Measurements from ENCODE around the gene NRSN2. TPM values are rescaled to one million over a fixed set of nuclear protein-coding genes. Genes with fewer than 3 reads are reported as not detected.
A peak's percentile ranks its signal among the peaks of the same experiment; 100 is the strongest.
"Not testable (repeated sequence)": the region's sequence is repeated elsewhere in the genome, so short reads cannot be mapped to it uniquely, and the experiment has no call there.

Gene NRSN2
- total RNA-seq, 1 donor from 2014 or later: 38.2 TPM

- DNase-seq (ENCODE audit: low read depth): peak; percentile 45
These were observed 6.3 kb downstream of the NRSN2 start for GRCh38 chr20:353166-353565.

DNA sequence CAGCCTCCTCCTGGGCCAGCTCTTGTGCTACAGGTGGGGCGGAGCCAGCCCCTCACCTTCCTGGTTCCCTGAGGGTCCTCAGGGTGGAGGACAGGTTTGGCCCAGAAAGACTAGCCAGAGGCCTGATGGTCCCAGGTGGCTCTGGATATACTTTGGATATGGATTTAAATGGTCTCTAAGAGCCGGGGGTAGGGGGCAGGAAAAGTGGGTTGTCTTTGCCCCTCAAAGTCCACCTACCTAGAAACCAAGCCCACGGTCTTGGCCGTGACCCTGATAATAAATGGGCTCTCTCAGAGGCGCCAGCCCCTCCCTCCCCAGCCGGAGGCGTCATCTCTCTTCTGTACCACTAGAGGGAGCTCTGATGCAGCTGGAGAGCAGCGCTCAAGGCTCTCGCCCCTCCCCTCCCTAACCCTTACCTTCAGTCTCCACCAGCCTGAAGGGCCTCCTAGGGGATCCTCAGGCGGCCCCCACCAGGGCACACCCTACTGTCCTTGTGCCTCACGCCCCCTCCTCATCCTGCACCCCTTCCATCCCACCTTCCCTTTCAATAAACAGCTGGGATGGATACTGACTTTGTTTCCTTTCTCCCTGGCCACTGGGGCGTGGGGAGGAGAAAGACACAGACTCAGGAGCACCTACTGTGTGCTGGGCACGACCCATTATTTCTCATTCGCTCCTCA is 7.5 kb downstream of the NRSN2 start:
- peak; percentile 82 for DNase-seq (ENCODE audit: low read depth)

- not testable (repeated sequence) for DNase-seq (ENCODE audit: low read depth)
These were observed 9.2 kb downstream of the NRSN2 start for GRCh38 chr20:356154-356553.

- DNase-seq (ENCODE audit: low read depth): no peak
These were observed 9.8 kb downstream of the NRSN2 start for GRCh38 chr20:356745-357144.

GRCh38 chr20:358891-359555 is 12.1 kb downstream of the NRSN2 start:
- no peak for DNase-seq (ENCODE audit: low read depth)

GRCh38 chr20:361561-361960 is 14.7 kb downstream of the NRSN2 start:
- DNase-seq (ENCODE audit: low read depth): no peak

DNA sequence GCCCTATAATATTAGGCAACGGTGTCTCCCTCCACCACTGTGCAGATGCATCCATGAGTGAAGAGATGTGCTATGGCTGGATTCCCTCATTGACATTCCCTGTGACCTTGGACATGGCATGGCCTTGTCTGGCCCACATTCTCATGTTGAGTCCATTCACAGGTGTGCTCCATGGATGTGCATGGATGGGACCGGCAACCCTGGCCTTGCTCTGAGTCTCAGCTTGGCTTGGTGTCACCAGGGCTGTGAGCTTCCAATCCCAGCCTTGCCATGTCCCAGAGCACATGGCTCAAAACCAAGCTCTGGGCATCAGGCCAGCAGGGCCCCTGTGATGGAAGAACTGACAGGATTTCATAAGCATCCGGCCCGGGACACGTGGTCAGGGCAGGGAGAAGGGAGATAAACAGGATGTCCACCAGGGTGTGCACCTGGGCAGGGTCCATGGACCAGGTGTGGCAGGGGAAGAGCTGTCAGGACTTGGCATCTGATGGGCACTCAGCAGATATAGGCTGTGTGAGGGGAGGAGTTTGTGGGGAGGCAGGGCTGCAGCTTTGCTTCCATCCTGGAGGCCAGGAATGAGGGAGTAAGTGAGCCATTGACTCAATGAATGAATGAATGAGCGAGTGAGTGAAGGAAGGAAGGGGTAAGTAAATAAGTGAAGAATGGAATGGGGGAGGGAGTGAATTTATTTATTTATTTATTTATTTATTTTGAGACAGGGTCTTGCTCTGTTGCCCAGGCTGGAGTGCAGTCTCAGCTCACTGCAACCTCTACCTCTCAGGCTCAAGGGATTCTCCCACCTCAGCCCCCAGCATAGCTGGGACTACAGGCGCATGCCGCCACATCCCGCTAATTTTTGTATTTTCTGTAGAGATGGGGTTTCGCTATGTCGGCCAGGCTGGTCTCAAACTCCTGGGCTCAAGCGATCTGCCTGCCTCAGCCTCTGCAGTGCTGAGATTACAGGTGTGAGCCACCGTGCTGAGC is 15.7 kb downstream of the NRSN2 start:
- peak; percentile 81 for DNase-seq (ENCODE audit: low read depth)

- DNase-seq (ENCODE audit: low read depth): no peak
These were observed 16.6 kb downstream of the NRSN2 start for GRCh38 chr20:363319-364078.

DNA sequence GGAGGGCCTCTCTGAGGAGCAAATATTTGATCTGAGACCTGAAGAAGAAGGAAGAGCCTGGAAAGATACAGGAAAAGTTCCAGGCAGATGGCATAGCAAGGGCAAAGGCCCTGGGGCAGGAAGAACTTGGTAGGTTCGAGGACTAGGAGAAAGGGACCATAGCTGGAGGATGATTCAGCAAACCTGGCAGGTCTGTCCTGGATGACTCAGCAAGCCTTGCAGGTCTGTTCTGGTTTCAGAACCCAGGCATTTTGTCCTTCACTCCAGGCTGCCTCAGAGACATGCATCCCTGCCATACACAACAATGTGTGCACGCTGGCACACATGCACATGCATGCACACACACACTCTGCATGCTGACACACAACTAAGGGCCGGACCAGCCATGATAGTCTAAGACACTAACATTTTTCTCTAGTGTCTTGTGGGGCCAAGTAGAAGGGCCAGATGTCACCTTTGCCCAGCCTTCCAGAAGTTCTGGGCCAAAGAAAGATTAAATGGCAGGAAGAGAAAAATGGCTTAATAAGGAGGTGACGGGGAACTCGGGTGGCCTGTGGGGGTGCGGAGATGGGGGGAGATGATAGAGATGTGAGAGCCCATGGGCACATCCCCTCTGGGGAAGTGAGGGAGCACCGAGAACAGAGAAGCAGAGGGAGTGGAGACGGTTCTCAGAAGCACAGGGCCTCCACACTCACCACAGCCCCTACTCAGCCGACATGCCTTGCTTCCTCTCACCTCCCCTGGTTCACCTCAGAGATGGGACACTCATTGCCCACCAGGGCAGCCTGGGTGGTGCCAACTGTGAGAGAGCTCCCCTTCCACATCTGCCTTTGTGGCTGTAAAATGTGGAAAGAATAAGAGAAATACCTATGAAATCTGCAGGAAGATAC is 18.2 kb downstream of the NRSN2 start:
- no peak for DNase-seq (ENCODE audit: low read depth)

- DNase-seq (ENCODE audit: low read depth): no peak
These were observed 19.3 kb downstream of the NRSN2 start for GRCh38 chr20:366041-366718.

GRCh38 chr20:366719-367485 is 20.0 kb downstream of the NRSN2 start:
- DNase-seq (ENCODE audit: low read depth): no peak

DNA sequence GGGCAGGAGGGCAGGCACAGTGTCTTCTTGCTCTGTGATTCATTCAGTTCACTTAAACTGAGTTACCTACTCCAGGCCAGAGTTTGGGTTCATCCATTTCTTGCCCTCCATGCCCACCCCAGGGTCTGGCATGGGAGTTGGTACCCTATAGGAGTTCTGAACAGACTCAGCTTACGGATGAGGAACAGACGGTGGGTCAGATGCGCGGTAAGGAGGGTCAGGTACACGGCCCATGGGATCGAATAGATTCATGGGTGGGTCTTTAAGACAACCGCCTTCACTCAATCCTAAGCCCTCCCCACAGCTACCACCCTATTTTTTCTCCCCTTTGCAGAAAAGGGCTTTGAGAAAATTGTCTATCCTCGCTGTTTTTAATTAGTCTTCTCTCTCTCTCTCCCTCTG is 20.6 kb downstream of the NRSN2 start:
- DNase-seq (ENCODE audit: low read depth): no peak

- no peak for DNase-seq (ENCODE audit: low read depth)
These were observed 22.0 kb downstream of the NRSN2 start for GRCh38 chr20:368915-369314.

DNA sequence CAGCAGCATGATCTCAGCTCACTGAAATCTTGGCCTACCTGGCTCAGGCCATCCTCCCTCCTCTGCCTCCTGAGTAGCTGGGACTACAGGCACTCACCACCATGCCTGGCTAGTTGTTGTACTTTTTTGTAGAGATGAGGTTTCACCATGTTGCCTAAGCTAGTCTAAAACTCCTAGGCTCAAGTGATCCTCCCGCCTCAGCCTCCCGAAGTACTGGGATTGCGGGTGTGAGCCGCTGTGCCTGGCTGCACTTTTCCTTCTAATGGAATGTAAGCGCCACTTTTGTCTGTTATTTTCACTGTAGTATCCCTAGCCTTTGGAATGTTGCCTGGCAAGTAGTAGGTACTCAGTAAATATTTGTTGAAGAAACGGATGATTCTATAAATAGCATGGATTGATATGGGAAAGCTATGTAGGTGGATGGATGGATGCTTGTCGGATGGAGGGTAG is 23.3 kb downstream of the NRSN2 start:
- DNase-seq (ENCODE audit: low read depth): no peak

GRCh38 chr20:370977-371754 is 24.3 kb downstream of the NRSN2 start:
- DNase-seq (ENCODE audit: low read depth): no peak

DNA sequence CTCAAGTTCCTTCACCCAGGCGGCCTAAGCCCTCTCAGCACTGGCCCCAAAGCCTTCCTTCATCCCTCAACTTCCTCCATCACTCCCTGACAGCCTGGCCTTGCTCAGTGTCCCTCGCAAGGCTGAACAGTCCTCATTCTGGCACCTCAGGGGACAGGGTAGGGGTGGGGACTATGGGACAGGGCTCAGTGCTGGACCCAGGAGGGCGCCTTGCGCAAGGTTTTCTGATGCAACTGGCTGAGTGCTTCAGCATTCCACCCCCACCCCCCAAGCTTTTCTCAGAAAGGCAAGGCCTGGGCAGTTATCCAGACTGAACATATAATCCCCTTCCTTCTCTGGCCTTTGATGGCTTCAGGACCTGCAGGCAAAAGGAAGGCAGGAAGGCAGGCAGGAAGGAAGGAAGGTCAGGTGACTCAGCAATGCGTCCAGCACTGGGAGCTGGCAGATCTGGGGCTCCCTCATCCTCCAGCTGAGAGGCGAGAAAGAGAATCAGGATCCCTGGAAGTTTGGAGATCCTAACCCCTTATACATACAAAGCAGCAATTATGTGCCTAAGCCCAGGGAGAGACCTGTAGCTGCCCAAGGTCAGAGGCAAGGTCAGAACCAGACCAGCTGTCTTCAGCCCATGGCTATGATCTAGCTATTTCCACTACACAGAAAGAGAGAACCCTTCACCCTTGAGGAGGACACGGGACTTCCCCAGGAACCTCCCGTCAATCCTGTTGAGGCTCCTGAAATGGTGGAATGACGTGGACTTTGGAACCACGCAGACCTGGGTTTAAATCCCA is 25.0 kb downstream of the NRSN2 start:
- peak; percentile 37 for DNase-seq (ENCODE audit: low read depth)

GRCh38 chr20:372543-373082 is 25.7 kb downstream of the NRSN2 start:
- DNase-seq (ENCODE audit: low read depth): not testable (repeated sequence)
